EL (cell line): ENCODE measurements around the gene TMC1.
"Not testable (repeated sequence)": the region's sequence is repeated elsewhere in the genome, so short reads cannot be mapped to it uniquely, and the experiment has no call there.

Source experiments
- DNase-seq: peaks from one replicate; pipeline ENCODE4 v3.0.0-alpha.2; 2016

Gene TMC1

GRCh38 chr9:72775570-72775969, 254.2 kb downstream of the TMC1 start:
- no peak for DNase-seq

- DNase-seq, result no peak
Measured at GRCh38 chr9:72779614-72780013, 258.2 kb downstream of the TMC1 start.

GRCh38 chr9:72786948-72787347, 265.5 kb downstream of the TMC1 start:
- DNase-seq, result no peak

- no peak for DNase-seq
Measured at GRCh38 chr9:72788966-72789735, 267.7 kb downstream of the TMC1 start.

- DNase-seq, result no peak
Measured at GRCh38 chr9:72789885-72790284, 268.5 kb downstream of the TMC1 start.

GRCh38 chr9:72790989-72791388, 269.6 kb downstream of the TMC1 start:
- no peak for DNase-seq

GRCh38 chr9:72791436-72791835, 270.0 kb downstream of the TMC1 start:
- DNase-seq, result no peak

- DNase-seq, result peak; percentile 4
Measured at GRCh38 chr9:72794946-72795345, 273.5 kb downstream of the TMC1 start.

- DNase-seq, result no peak
Measured at GRCh38 chr9:72800328-72800994, 279.1 kb downstream of the TMC1 start.

GRCh38 chr9:72805238-72805637, 283.8 kb downstream of the TMC1 start:
- no peak for DNase-seq

GRCh38 chr9:72806313-72806809, 285.0 kb downstream of the TMC1 start:
- not testable (repeated sequence) for DNase-seq

- no peak for DNase-seq
Measured at GRCh38 chr9:72807765-72808445, 286.5 kb downstream of the TMC1 start.

GRCh38 chr9:72808446-72808768, 287.0 kb downstream of the TMC1 start:
- no peak for DNase-seq

GRCh38 chr9:72809586-72809985, 288.2 kb downstream of the TMC1 start:
- no peak for DNase-seq

- DNase-seq, result no peak
Measured at GRCh38 chr9:72812559-72813111, 291.2 kb downstream of the TMC1 start.

- no peak for DNase-seq
Measured at GRCh38 chr9:72813544-72813943, 292.1 kb downstream of the TMC1 start.

GRCh38 chr9:72814083-72814597, 292.7 kb downstream of the TMC1 start:
- no peak for DNase-seq

- no peak for DNase-seq
Measured at GRCh38 chr9:72816666-72817065, 295.3 kb downstream of the TMC1 start.

GRCh38 chr9:72817413-72817812, 296.0 kb downstream of the TMC1 start:
- no peak for DNase-seq

GRCh38 chr9:72818385-72818784, 297.0 kb downstream of the TMC1 start:
- DNase-seq, result no peak

- DNase-seq, result no peak
Measured at GRCh38 chr9:72823971-72824370, 302.6 kb downstream of the TMC1 start.

- no peak for DNase-seq
Measured at GRCh38 chr9:72826996-72827949, 305.9 kb downstream of the TMC1 start.
